NCI-H748 treated with DMSO at 0.1 percent for 48 hours (cell line): Measurements from ENCODE around the gene ZNF214.
A peak's percentile ranks its signal among the peaks of the same experiment; 100 is the strongest.

Experiments
- DNase-seq: peaks from one replicate; lab custom pipeline; 2025; lab: John Stamatoyannopoulos, UW

ZNF214 gene

DNA sequence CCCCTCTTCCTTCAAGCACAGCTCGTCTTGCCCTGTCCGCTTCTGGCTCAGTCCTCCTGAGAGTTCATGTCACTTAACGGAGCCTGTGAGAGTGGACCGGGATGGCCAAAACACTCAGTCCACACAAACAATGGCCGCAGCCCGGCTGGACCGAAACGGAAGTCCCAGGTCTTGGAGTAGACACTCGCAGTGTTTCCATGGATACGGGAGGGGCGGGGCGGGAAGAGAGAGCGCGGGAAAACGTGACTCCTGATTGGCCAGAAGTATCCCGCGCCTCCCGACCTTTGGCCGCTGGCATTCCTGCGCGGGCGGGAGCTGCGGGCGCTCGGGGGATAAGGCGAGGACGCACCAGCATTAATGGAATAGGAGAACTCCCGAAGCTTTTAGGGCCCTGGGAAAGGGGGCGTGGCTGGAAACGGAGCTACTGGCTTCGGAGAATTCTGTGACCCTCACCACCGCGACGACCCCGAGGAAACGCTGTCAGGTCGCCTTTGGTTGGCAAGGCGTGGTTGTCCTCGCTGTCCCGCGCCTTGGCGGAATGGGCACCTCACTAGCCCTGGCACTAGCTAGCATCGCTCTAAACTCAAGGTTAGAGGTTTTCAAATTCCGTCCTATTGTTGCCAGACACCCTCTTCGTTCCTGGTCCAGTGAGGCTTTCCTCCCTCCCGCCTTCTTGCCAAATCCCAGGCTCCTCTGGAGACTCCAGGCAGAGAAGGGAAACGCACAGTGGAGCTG, at the start of gene ZNF214, which contains the start of gene NLRP14:
Gene ZNF214 (minus strand): TSS at position 164 of the 735 bp plus-strand sequence. CDS start 17,511 bp downstream, outside the sequence.
Gene NLRP14 (plus strand): TSS at position 297 of the 735 bp plus-strand sequence. CDS start 18,108 bp downstream, outside the sequence.
- peak; percentile 90 for DNase-seq

DNA sequence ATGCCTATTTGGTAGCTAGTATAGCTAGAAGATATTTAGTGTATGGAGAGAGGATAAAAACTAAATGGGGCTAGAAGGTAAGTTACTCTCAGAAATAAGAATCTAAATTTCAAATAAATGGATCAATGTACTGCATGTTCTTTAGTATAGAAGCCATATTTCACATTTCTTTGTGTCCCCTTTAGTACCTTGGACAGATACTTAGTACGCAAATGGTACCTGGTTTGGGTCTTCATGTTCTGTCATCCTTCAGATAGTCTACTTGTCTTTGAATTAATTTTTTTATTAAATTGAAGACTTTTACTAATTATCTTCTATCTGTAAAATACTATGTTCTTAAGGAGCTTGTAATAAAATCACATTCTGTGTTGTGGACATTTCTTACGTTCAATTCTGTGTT, 42.4 kb upstream of the ZNF214 start:
- DNase-seq: no peak

DNA sequence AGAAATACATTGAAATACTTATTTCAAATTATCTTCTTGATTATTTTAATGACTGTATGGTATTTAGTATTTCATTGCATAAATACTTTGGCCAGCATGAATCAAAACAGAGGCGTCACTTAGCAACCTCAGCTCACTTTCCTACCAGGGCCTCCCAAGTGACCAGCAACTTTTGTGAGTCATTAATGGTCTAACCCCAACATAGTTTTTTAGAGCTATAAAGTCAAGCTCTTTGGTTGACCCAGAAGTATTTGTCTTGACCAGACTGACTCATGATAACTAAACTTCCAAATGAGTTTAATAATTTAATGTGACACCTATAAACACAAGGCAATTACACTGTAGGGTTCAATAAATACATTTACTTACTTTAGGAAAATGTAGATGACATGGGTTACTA, 40.7 kb upstream of the ZNF214 start:
- no peak for DNase-seq

- no peak for DNase-seq
These were observed 37.5 kb upstream of the ZNF214 start for GRCh38 chr11:7057641-7058040.

GRCh38 chr11:7056828-7057513, 36.8 kb upstream of the ZNF214 start:
- DNase-seq: no peak

DNA sequence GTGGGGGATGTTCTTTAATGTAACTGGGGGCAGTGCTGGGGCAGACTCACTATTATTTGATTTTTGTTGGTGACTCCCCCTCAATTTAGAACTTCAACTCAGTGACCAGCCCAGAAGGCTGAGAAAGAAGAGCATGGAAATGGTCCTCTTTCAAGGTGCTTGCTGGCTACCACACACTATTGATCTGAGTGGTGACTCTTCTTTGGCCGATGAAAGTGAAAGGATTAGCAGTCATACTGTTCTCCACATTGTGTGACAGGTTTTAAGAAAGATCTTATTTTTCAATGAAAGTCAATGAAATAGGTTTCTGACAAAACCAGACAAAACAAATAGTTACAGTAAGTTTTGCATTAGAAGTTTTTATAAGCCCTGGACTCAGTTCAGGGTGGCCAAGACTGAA, 30.0 kb upstream of the ZNF214 start:
- DNase-seq: no peak

DNA sequence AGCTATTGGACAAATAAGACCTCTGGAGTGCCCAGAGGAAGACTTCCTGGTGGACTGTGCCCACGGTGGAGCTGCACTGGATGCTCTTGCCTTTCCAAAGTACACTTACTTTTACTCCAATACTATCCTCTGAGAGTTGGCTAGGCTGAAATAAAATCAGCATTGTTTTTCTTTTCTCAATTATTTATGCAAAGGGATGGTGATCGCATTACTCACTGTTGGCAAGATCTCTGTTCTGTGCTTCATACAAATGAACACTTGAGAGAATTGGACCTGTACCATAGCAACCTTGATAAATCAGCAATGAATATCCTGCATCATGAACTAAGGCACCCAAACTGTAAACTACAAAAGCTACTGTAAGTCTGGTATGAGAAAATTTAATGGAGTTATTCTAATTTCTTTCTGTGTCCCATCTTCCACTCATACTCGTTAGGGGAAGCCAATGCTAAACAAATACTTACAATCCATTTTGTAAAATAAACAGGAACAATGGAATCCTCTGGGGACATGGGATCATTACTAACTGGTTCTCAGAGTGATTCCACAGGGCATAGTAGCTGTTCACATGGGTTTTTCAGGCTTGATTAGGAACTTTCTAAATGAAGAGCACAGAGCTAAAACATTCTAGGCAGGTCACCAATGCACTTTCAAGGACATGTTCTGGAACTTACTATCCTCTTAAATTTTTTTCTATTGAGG, 26.5 kb upstream of the ZNF214 start:
- DNase-seq: no peak

GRCh38 chr11:7034019-7034418, 13.9 kb upstream of the ZNF214 start:
- no peak for DNase-seq

GRCh38 chr11:7032692-7033091, 12.5 kb upstream of the ZNF214 start:
- no peak for DNase-seq

- DNase-seq: no peak
These were observed 11.3 kb upstream of the ZNF214 start for GRCh38 chr11:7031471-7031871.

GRCh38 chr11:7030836-7031235, 10.7 kb upstream of the ZNF214 start:
- DNase-seq: no peak

DNA sequence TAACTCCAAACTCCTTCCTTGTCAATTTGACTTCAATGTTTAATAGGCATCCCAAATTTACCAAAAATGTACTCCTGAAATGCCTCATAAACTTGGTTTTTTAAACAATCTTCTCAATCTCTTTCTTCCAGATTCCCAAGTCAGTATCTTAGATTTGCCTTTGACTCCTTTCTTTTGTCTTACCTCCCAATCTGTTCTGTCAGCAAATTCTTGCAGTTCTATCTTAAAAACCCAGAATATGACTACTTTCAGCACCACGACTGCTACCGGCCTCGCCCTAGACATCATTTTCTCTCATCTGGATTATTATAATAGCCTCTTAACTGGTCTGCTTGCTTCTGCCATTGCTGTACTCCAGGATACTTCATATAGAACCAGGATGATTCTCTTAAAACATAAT, 8.0 kb upstream of the ZNF214 start:
- DNase-seq: no peak

- no peak for DNase-seq
These were observed 1.2 kb upstream of the ZNF214 start for GRCh38 chr11:7021318-7021717.

DNA sequence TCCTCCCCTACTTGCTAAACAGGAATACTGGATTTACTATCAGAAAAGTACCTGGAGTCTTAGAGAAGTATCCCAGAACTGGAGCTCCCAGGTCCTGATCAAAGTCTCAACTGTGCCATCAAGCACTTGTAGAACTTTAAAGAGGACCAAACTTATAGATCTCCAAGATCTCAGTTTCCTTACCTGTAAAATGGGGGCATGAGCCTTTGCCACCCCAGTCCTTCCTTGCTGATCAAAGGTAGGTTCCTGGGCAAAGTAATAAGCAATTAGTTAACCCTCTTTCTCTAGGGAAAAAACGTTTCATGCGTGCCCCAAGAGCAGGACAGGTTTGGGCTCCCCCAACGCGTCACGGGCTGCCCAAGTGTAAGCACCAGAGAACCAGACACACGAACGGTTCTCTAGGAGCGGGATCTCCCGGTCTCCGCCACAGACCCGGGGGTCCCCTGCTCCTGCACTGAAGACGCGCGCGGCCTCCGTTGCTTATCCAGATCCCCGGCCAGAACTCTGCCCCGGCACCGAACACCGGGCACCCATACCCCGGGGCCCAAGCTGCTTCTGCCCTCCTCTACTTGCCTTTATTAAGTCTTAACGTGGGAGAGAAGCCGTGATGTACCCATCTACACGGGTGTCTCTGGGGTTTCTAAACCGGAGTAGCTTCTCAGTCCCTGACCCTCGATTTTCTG, 505 bp downstream of the ZNF214 start:
- peak; percentile 58 for DNase-seq

DNA sequence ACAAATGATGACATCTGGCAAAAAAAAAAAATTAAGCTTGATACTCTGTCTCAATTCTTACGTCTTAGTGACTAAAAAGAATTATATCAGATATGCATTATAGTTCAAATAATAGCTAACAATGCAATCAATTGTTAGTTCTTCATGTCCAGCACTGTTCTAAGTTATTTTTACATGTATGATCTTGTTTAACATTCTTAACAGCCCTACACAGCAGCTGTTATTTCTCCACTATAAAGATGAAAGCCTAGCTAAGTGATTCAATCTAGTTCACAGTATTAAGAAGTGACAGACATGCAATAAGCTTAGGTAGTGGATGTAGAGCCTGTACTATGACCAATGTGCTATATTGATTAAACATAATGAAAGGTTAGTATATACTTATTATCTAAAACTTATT, 4.1 kb downstream of the ZNF214 start:
- no peak for DNase-seq

DNA sequence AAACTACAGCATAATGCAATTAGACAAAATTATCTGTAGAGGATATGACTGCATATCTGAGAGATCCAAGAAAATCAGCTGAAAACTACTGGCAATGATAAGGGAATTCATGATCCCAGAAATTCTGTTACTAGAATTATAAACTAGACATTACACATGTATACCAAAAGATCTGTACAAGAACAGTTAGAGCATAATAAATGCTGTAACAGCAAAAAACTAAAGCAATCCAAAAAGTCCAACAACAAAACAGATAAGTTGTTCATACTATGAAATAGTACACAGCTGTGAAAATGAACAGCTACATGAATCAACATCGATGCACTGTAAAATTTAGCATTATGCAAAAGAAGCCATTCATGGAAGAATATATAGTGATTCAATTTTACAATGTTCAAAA, 6.0 kb downstream of the ZNF214 start:
- DNase-seq: no peak

DNA sequence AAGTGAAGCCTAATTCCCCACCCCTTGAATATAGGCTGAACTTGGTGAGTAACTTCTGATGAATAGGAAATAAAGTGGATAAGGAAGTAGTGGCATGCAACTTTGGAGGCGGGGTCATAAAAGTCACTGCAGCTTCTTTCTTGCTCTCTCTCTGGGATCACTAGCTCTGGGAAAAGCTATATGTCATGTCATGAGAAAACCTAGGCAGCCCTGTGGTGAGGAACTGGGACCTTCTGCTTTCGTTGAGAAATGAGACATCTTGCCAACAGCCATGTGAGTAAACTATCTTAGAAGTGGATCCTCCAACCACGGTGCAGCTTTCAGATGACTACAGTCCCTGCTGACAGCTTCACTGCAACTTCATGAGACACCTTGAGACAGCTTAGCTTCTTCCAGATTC, 15.7 kb downstream of the ZNF214 start:
- DNase-seq: no peak

DNA sequence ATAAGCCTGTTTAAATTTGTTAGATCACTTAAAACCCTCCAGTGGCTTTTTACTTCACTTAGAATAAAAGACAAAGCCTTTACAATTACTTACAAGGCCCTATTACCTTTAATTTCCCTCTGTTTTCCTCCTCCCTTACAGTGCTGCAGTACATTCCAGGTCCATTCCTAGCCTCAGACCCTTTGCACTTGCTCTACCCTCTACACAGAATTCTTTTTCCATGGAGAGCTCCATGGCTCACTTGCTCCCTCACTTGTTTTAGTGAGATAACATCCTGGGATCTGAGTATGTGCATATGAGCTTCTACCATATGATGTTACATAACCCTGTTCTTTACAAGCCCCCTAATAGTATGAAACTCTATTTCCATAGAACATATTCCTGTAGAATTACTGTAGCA, 24.4 kb downstream of the ZNF214 start:
- DNase-seq: no peak

DNA sequence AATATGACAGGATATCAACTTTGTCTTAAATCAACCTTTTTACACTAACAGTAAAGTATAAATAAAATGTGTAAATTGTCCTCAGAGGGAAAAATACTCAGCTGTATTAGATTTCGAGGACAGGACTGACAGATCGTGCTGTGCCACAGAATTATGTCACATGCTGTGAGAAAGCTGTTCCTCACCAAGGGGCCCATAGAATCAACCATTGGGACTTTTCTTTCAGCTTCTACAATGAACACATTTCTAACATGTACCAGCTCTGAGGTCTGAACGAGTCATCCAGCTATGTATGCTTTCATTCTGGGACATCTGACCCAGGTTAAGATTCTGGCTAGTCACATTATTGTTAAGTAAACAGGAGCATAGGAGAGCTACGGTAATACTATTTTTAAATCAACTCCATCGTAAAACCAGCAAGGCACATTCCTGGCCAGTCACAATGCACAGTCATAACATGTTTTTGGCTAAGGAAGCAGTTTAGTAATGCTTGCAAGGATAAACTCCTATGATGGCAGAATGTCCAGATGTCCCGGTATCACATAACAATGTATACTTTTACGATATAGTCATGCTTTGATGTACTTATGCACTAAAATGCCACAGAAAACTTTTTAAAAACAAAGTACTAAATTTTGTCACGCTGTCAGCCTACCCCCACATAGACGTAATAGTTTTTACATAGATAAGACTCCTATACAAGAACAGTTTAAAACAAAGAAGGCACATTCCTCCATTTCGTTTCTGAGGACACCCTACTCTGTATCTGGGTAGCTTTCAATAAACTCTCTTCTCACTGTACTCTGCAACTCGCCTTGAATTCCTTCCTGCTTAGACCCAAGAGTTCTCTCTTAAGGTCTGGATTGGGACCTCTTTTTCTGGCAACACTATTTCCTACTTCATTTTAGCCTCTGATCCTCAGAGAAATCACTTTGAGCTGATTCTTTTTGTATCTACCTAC, 27.4 kb downstream of the ZNF214 start:
- no peak for DNase-seq

- DNase-seq: no peak
These were observed 28.1 kb downstream of the ZNF214 start for GRCh38 chr11:6992026-6992425.

GRCh38 chr11:6991227-6991626, 28.9 kb downstream of the ZNF214 start:
- no peak for DNase-seq
